Naive thymus-derived CD4-positive, alpha-beta T cell (primary cell): ENCODE results near the gene WDHD1. TPM values are rescaled to one million over a fixed set of nuclear protein-coding genes. Genes with fewer than 3 reads are reported as not detected.
"Not testable (repeated sequence)": the region's sequence is repeated elsewhere in the genome, so short reads cannot be mapped to it uniquely, and the experiment has no call there.

Experiments
- ATAC-seq: fragments of 150-1000 bp; cut with Tn5 transposase; 2 replicates; pipeline ENCODE4 v1.10.0; 2021; ENCODE audit warnings: mild to moderate bottlenecking, moderate library complexity
- CTCF ChIA-PET: fragments of 350-600 bp; sonication (Branson Sonifier 250); formaldehyde crosslinking; loops from one replicate; lab custom pipeline; 2021; ENCODE audit warnings: antibody characterized with exemption; lab: Charles Lee
- POLR2A ChIA-PET: fragments of 350-600 bp; sonication (Branson Sonifier 250); formaldehyde crosslinking; loops from one replicate; lab custom pipeline; 2021; ENCODE audit warnings: antibody characterized with exemption, inconsistent platforms; lab: Charles Lee
- DNase-seq, 9 donors: peaks; one replicate each; pipeline versions ENCODE4 v3.0.0 to v3.0.0-alpha.2; 2020 to 2022; ENCODE audit warnings: mixed read lengths in 1 of 9
- H3K27ac ChIP-seq: one replicate; pipeline ENCODE4 v1.7.0; 2013; ENCODE audit warnings: mild to moderate bottlenecking, low read depth, low read length, moderate library complexity
- H3K27me3 ChIP-seq, 2 donors: one replicate each; pipeline ENCODE4 v1.7.0; 2013; ENCODE audit warnings: low read length in 2 of 2, mild to moderate bottlenecking in 2 of 2, moderate library complexity in 2 of 2; ENCODE audit not compliant: control insufficient read depth in 2 of 2, insufficient read depth in 2 of 2
- H3K36me3 ChIP-seq, 3 experiments: 1 replicate in 2 of 3; 2 replicates in 1 of 3; pipeline ENCODE4 v1.7.0; 2013; ENCODE audit warnings: low read length in 3 of 3, mild to moderate bottlenecking in 3 of 3, moderate library complexity in 1 of 3; ENCODE audit not compliant: insufficient read depth in 3 of 3, control insufficient read depth in 2 of 3
- H3K4me1 ChIP-seq, 2 donors: one replicate each; pipeline ENCODE4 v1.7.0; 2013; ENCODE audit warnings: low read length in 2 of 2, mild to moderate bottlenecking in 2 of 2, moderate library complexity in 1 of 2; ENCODE audit not compliant: control insufficient read depth in 2 of 2, insufficient read depth in 2 of 2
- H3K4me3 ChIP-seq: 2 replicates; pipeline ENCODE4 v1.7.0; 2013; ENCODE audit warnings: mild to moderate bottlenecking, low read length
- H3K9me3 ChIP-seq, 3 experiments: 1 replicate in 2 of 3; 2 replicates in 1 of 3; pipeline ENCODE4 v1.7.0; 2013; ENCODE audit warnings: low read length in 3 of 3; ENCODE audit not compliant: control insufficient read depth in 2 of 3
- H3K27ac Mint-ChIP-seq, 9 donors: one replicate each; pipeline ENCODE4 v1.8.0; 2020 to 2022; ENCODE audit warnings: mixed read lengths in 9 of 9, mild to moderate bottlenecking in 8 of 9, moderate library complexity in 5 of 9, inconsistent platforms in 2 of 9
- H3K27me3 Mint-ChIP-seq, 5 donors: one replicate each; pipeline ENCODE4 v1.8.0; 2021 to 2022; ENCODE audit warnings: mixed read lengths in 5 of 5, mild to moderate bottlenecking in 1 of 5
- H3K36me3 Mint-ChIP-seq, 5 donors: one replicate each; pipeline ENCODE4 v1.8.0; 2020 to 2022; ENCODE audit warnings: mixed read lengths in 5 of 5, mild to moderate bottlenecking in 3 of 5, inconsistent platforms in 1 of 5
- H3K4me1 Mint-ChIP-seq, 7 donors: one replicate each; pipeline ENCODE4 v1.8.0; 2020 to 2022; ENCODE audit warnings: mixed read lengths in 7 of 7, mild to moderate bottlenecking in 3 of 7, inconsistent platforms in 1 of 7
- H3K4me3 Mint-ChIP-seq, 10 donors: one replicate each; pipeline ENCODE4 v1.8.0; 2020 to 2022; ENCODE audit warnings: mild to moderate bottlenecking in 10 of 10, mixed read lengths in 10 of 10, moderate library complexity in 6 of 10, inconsistent platforms in 2 of 10
- H3K9me3 Mint-ChIP-seq, 11 donors: one replicate each; pipeline ENCODE4 v1.8.0; 2020 to 2022; ENCODE audit warnings: mixed read lengths in 11 of 11, mild to moderate bottlenecking in 4 of 11, inconsistent platforms in 1 of 11, moderate library complexity in 1 of 11
- intact Hi-C, 2 donors: fragments of 100-400 bp; cut with micrococcal nuclease; formaldehyde crosslinking; loops; one replicate each; pipeline ENCODE4 v1.15.1; 2023
- polyA plus RNA-seq, 2 donors: library from polyadenylated mRNA; unstranded; fragments of 300-500 nt; fragmentation: Illumina TruSeq; gene quantifications; one replicate each; pipeline ENCODE4 v1.2.3, GENCODE V29; 2021
- total RNA-seq, 6 experiments: library from RNA in 5 of 6; stranded (reverse) in 5 of 6; gene quantifications; 1 replicate in 5 of 6; 2 replicates in 1 of 6; pipeline ENCODE4 v1.2.3 and lab custom pipeline; 2021 to 2026

Gene WDHD1
- total and polyA plus RNA-seq, 7 experiments from 2014 or later = 1.6 to 26.6 (median 3.3) TPM

DNA sequence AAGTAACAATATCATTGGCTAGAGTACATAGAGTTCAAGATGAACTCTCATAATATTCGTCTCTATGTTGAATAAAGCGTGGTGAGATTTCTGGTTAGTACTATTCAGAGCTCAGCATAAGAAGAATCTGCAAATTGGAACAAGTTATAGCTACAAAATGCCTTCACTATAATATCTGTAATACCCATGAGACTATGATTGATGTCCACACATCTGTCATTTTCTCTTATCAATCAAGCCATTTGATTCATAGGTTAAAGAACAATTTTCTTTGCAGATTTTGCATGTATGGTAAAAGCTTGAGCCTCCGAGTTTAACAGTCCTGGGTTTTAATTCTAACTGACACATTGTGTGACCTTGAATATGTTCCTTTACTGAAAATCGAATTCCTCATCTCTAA lies 1.6 kb upstream of the WDHD1 start:
- Mint-ChIP-seq H3K9me3 (no peaks in the 10 kb centered on the region), H3K27ac (peak overlapping the region in 4 of 9 donors; percentile 56 to 96 (median 88)), H3K27me3 (no peaks in the 10 kb centered on the region), H3K36me3 (peaks cover 0 to 11% (median 4%) of the 10 kb centered on the region in 5 donors), H3K4me1 (peaks cover 29 to 59% (median 53%) of the 10 kb centered on the region in 7 donors), H3K4me3 (peak overlapping the region; percentile 84 to 96 (median 93))
- Histone ChIP-seq H3K36me3 (no peaks in the 10 kb centered on the region), H3K27ac (no peak overlapping the region), H3K27me3 (no peaks in the 10 kb centered on the region), H3K4me1 (peaks cover 12 to 31% of the 10 kb centered on the region in 2 donors), H3K4me3 (no peak overlapping the region), H3K9me3 (no peaks in the 10 kb centered on the region)
- ChIA-PET POLR2A (interaction anchor here (0.9 to 6.2 kb wide), 3 partner anchors 19 to 26 kb away, joined by 3 to 37 read pairs (median 3); partner anchors contain the start of gene MAPK1IP1L), CTCF (interaction anchor here (0.7 to 2.9 kb wide), 3 partner anchors 23 to 393 kb away, joined by 4 to 13 read pairs (median 4); partner anchors contain the start of gene MAPK1IP1L)
- DNase-seq (no peak), ATAC-seq (no peak)
- intact Hi-C loops = loop anchor here in 1 of 2 donors (10.0 kb wide), 3 partner anchors 326 to 1086 kb away; partner anchors contain the start of genes KTN1 and PELI2

DNA sequence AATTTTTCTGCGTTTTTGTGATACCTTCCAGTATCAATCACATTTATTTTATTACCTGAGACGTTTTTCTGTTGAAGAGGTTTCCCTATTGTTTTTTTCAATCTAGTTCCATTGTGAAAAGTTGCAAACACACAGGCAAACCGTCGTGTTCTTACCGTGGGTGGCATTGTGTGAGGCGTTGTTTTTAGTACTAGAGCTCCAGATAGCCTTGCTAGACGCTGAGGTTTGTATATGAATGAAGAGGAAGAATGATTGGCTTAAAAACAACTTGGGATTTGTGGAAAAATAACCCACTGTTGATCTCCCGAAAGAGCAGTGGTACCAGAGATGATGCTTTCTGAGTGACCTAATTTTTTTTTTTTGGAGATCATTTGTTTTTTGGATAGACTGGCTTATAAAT lies 1.2 kb upstream of the WDHD1 start:
- Mint-ChIP-seq H3K4me3 (peak overlapping the region; percentile 84 to 96 (median 93)), H3K36me3 (peaks cover 0 to 12% (median 4%) of the 10 kb centered on the region in 5 donors), H3K9me3 (no peaks in the 10 kb centered on the region), H3K27me3 (no peaks in the 10 kb centered on the region), H3K27ac (peak overlapping the region; percentile 68 to 96 (median 92)), H3K4me1 (peaks cover 29 to 59% (median 54%) of the 10 kb centered on the region in 7 donors)
- Histone ChIP-seq H3K4me3 (peak overlapping the region; percentile 87), H3K4me1 (peaks cover 12 to 31% of the 10 kb centered on the region in 2 donors), H3K36me3 (no peaks in the 10 kb centered on the region), H3K9me3 (no peaks in the 10 kb centered on the region), H3K27ac (no peak overlapping the region), H3K27me3 (no peaks in the 10 kb centered on the region)
- DNase-seq (no peak), ATAC-seq (no peak)
- intact Hi-C loops = loop anchor here in 1 of 2 donors (10.0 kb wide), 3 partner anchors 327 to 1087 kb away; partner anchors contain the start of genes KTN1 and PELI2
- CTCF ChIA-PET = interaction anchor here (0.7 to 2.9 kb wide), 3 partner anchors 23 to 392 kb away, joined by 4 to 13 read pairs (median 4); partner anchors contain the start of gene MAPK1IP1L
- POLR2A ChIA-PET = interaction anchor here (0.9 to 6.2 kb wide), 3 partner anchors 20 to 25 kb away, joined by 3 to 37 read pairs (median 3); partner anchors contain the start of gene MAPK1IP1L

DNA sequence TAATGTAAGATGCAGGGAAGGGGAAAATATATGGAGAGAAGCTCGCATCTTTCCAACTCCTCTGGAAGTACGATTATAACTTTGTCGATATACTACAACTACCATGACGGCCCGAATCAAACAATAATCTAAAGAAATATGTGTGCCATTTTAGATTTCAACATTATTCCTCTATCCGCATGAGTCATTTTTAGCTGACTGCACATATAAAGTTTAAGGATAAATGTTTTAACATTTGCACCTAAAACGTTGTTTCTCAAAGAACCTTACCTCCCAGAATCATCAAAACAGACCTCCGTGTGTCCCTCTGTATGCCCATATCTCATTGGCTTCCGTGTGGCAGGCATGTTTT lies 482 bp downstream of the WDHD1 start:
- H3K27me3 ChIP-seq = no peaks in the 10 kb centered on the region
- peak overlapping the region; percentile 84 to 96 (median 93) for H3K4me3 Mint-ChIP-seq
- H3K27ac ChIP-seq = peak overlapping the region; percentile 86
- CTCF ChIA-PET = interaction anchor here (0.8 to 2.9 kb wide), 2 partner anchors 25 to 145 kb away, joined by 3 to 13 read pairs; partner anchors contain the start of gene MAPK1IP1L
- peaks cover 12 to 31% of the 10 kb centered on the region in 2 donors for H3K4me1 ChIP-seq
- peaks cover 0 to 12% (median 3%) of the 10 kb centered on the region in 5 donors for H3K36me3 Mint-ChIP-seq
- H3K27ac Mint-ChIP-seq = peak overlapping the region; percentile 68 to 96 (median 91)
- no peaks in the 10 kb centered on the region for H3K9me3 ChIP-seq
- DNase-seq = no peak
- no peaks in the 10 kb centered on the region for H3K27me3 Mint-ChIP-seq
- intact Hi-C loops = loop anchor here (2.0 to 10.0 kb wide), 6 partner anchors 164 to 1088 kb away; partner anchors contain the start of genes CDKN3 (in 1 of the 2), CNIH1 (in 1 of the 2), DLGAP5 (in 1 of the 2) and KTN1 (in 1 of the 2)
- no peak for ATAC-seq
- POLR2A ChIA-PET = interaction anchor here (0.8 to 6.2 kb wide), 5 partner anchors 18 to 125 kb away, joined by 3 to 37 read pairs (median 4); partner anchors contain the start of gene MAPK1IP1L
- peaks cover 27 to 57% (median 53%) of the 10 kb centered on the region in 7 donors for H3K4me1 Mint-ChIP-seq
- no peaks in the 10 kb centered on the region for H3K9me3 Mint-ChIP-seq
- peak overlapping the region; percentile 87 for H3K4me3 ChIP-seq
- H3K36me3 ChIP-seq = no peaks in the 10 kb centered on the region

DNA sequence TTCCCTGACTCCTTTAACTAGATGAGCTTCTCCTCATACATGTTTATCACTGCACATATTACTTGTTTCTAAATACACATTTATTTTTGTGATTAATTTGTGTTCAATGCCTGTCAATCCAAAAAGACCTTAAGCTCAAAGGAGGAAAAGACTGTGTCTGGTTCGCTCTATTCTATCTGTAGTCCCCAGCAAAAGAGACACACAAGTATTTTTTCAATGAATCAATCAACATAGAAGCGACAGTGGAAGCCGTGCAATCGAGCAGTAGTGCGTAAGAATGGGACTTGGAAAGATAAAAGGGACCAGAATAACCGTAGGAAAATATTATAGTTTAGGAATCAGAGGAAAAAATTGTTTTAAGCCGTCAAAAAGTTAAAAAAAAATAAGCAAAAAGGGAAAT lies 951 bp downstream of the WDHD1 start:
- no peak for DNase-seq
- no peaks in the 10 kb centered on the region for H3K27me3 ChIP-seq
- peaks cover 12 to 31% of the 10 kb centered on the region in 2 donors for H3K4me1 ChIP-seq
- peak overlapping the region; percentile 86 for H3K27ac ChIP-seq
- ChIA-PET POLR2A (interaction anchor here (6.2 kb wide), 1 partner anchor 25 kb away, joined by 37 read pairs; the partner anchor contains the start of gene MAPK1IP1L), CTCF (no interaction called here)
- Mint-ChIP-seq H3K27me3 (no peaks in the 10 kb centered on the region), H3K9me3 (no peaks in the 10 kb centered on the region), H3K4me3 (peak overlapping the region; percentile 84 to 96 (median 93)), H3K36me3 (peaks cover 0 to 12% (median 0%) of the 10 kb centered on the region in 5 donors), H3K4me1 (peaks cover 23 to 53% (median 50%) of the 10 kb centered on the region in 7 donors), H3K27ac (peak overlapping the region in 8 of 9 donors; percentile 0 to 96 (median 86))
- no peak for ATAC-seq
- H3K4me3 ChIP-seq = peak overlapping the region; percentile 87
- intact Hi-C loops = loop anchor here (2.0 to 10.0 kb wide), 6 partner anchors 165 to 1089 kb away; partner anchors contain the start of genes CDKN3 (in 1 of the 2), CNIH1 (in 1 of the 2), DLGAP5 (in 1 of the 2) and KTN1 (in 1 of the 2)
- no peaks in the 10 kb centered on the region for H3K9me3 ChIP-seq
- H3K36me3 ChIP-seq = no peaks in the 10 kb centered on the region

DNA sequence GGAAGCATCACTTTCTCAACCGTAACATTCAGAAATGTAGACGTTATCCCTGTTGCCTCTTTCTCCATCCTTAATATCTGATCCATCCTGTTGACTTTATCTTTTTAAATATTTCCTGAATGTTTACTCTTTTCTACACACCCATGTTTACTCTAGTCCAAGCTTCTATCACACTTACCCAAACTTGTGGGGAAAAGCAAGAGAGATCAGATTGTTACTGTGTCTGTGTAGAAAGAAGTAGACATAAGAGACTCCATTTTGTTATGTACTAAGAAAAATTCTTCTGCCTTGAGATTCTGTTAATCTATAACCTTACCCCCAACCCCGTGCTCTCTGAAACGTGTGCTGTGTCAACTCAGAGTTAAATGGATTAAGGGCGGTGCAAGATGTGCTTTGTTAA lies 2.5 kb downstream of the WDHD1 start:
- H3K4me3 ChIP-seq, H3K27me3 Mint-ChIP-seq, H3K4me3 Mint-ChIP-seq, H3K9me3 ChIP-seq, H3K27ac Mint-ChIP-seq, H3K9me3 Mint-ChIP-seq, H3K36me3 ChIP-seq, H3K27ac ChIP-seq, DNase-seq, ATAC-seq, POLR2A ChIA-PET, H3K27me3 ChIP-seq: not testable (repeated sequence)
- CTCF ChIA-PET = interaction anchor here (0.6 kb wide), 1 partner anchor 39 kb away, joined by 3 read pairs; no protein-coding TSS in a partner anchor
- intact Hi-C loops = loop anchor here in 1 of 2 donors (10.0 kb wide), 3 partner anchors 330 to 1090 kb away; partner anchors contain the start of genes KTN1 and PELI2
- H3K4me1 Mint-ChIP-seq = peaks cover 20 to 52% (median 43%) of the 10 kb centered on the region in 7 donors
- peaks cover 0 to 17% (median 0%) of the 10 kb centered on the region in 5 donors for H3K36me3 Mint-ChIP-seq
- peaks cover 12 to 25% of the 10 kb centered on the region in 2 donors for H3K4me1 ChIP-seq

DNA sequence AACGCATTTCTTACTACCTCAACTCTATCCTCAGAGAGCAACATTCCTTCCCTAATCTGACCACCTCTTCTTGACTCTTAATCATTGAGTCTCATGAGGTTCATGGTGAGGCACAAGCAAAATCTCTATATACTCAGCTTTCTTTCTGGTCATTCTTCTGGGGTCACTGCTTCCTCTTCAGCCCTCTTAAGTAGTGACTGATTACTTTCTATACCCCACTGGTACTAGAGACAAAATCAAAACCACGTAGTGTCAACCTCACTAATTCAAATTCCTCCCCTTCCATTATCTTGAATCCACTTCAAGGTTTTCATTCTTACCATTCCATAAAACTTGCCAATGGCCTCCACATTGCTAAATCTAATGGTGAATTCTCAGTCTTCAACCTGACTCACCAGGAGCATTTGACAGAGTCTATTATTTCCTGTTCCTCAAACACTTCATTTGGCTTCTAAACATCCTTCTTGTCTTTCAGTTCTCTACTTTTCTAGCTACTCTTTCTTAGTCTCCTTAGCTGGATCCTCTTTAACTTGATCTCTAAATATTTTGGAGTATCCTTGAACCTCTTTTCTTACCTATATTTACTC lies 6.8 kb downstream of the WDHD1 start:
- Mint-ChIP-seq H3K36me3 (peaks cover 0 to 21% (median 0%) of the 10 kb centered on the region in 5 donors), H3K9me3 (no peaks in the 10 kb centered on the region), H3K4me3 (no peak overlapping the region), H3K4me1 (peaks cover 0 to 20% (median 6%) of the 10 kb centered on the region in 7 donors), H3K27ac (peak overlapping the region in 2 of 9 donors; percentile 1 to 62), H3K27me3 (no peaks in the 10 kb centered on the region)
- ChIA-PET CTCF (no interaction called here), POLR2A (no interaction called here)
- Histone ChIP-seq H3K27ac (no peak overlapping the region), H3K9me3 (no peaks in the 10 kb centered on the region), H3K4me3 (no peak overlapping the region), H3K4me1 (no peaks in the 10 kb centered on the region), H3K36me3 (no peaks in the 10 kb centered on the region), H3K27me3 (no peaks in the 10 kb centered on the region)
- no peak for DNase-seq
- intact Hi-C loops = loop anchor here in 1 of 2 donors (10.0 kb wide), 3 partner anchors 335 to 1095 kb away; partner anchors contain the start of genes KTN1 and PELI2
- no peak for ATAC-seq
